Peyer's patch (tissue), 4 donors: Measurements from ENCODE around the gene FAM184A. TPM values are rescaled to one million over a fixed set of nuclear protein-coding genes. Genes with fewer than 3 reads are reported as not detected.

Experiments used
- DNase-seq, 3 donors: peaks; one replicate each; pipeline ENCODE4 v3.0.0-alpha.2; 2017 to 2019
- H3K27ac ChIP-seq, 4 donors: fragments of 200-600 bp; sonication (generic); one replicate each; pipeline ENCODE4 v1.5.1; 2016 to 2019
- H3K27me3 ChIP-seq, 2 donors: fragments of 200-600 bp; sonication (generic); one replicate each; pipeline ENCODE4 v1.5.1; 2019
- H3K36me3 ChIP-seq, 3 donors: fragments of 200-600 bp; sonication (generic); one replicate each; pipeline ENCODE4 v1.5.1; 2016 to 2019
- H3K4me1 ChIP-seq, 4 donors: fragments of 200-600 bp; sonication (generic); one replicate each; pipeline ENCODE4 v1.5.1; 2016 to 2019
- H3K4me3 ChIP-seq, 4 donors: fragments of 200-600 bp; sonication (generic); 1 replicate in 3 of 4; 2 replicates in 1 of 4; pipeline ENCODE4 v1.5.1; 2016 to 2019; ENCODE audit warnings: mild to moderate bottlenecking in 1 of 4
- H3K9me3 ChIP-seq, 4 donors: fragments of 200-600 bp; sonication (generic); one replicate each; pipeline ENCODE4 v1.5.1; 2016 to 2019; ENCODE audit warnings: mild to moderate bottlenecking in 1 of 4
- POLR2A ChIP-seq, 2 donors: fragments of 450-650 bp; IDR thresholded peaks; one replicate each; pipeline ENCODE4 v1.5.1; 2017; ENCODE audit warnings: antibody characterized with exemption in 2 of 2, mild to moderate bottlenecking in 2 of 2, moderate library complexity in 2 of 2
- total RNA-seq, 4 donors: library from RNA; depleted of rRNA; stranded (reverse); fragments of >200 nt; gene quantifications; one replicate each; pipeline ENCODE4 v1.1.0, GENCODE V29; 2016
- TF ChIP-seq, protein P1 (sequence below), 6 experiments: fragments of 450-650 bp in 4 of 6; fragments of 200-600 bp in 2 of 6; sonication (generic) in 1 of 6; IDR thresholded peaks; one replicate each; pipeline ENCODE4 v1.5.1; 2017 to 2019; ENCODE audit warnings: antibody characterized with exemption in 6 of 6, mild to moderate bottlenecking in 3 of 6, moderate library complexity in 1 of 6

Gene FAM184A
- total RNA-seq, 4 donors from 2014 or later = 2.7 to 11.9 (median 8.8) TPM

GRCh38 chr6:119076576-119077390, 1.7 kb downstream of the FAM184A start:
- TF ChIP-seq, protein P1, sequence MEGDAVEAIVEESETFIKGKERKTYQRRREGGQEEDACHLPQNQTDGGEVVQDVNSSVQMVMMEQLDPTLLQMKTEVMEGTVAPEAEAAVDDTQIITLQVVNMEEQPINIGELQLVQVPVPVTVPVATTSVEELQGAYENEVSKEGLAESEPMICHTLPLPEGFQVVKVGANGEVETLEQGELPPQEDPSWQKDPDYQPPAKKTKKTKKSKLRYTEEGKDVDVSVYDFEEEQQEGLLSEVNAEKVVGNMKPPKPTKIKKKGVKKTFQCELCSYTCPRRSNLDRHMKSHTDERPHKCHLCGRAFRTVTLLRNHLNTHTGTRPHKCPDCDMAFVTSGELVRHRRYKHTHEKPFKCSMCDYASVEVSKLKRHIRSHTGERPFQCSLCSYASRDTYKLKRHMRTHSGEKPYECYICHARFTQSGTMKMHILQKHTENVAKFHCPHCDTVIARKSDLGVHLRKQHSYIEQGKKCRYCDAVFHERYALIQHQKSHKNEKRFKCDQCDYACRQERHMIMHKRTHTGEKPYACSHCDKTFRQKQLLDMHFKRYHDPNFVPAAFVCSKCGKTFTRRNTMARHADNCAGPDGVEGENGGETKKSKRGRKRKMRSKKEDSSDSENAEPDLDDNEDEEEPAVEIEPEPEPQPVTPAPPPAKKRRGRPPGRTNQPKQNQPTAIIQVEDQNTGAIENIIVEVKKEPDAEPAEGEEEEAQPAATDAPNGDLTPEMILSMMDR (IDR thresholded peaks at IDR 0.05) = no peak
- TF ChIP-seq POLR2A (IDR thresholded peaks at IDR 0.05) = no peak
- H3K4me3 ChIP-seq = no peak overlapping the region
- no peaks in the 10 kb centered on the region for H3K9me3 ChIP-seq
- H3K36me3 ChIP-seq = no peaks in the 10 kb centered on the region
- H3K27me3 ChIP-seq = no peaks in the 10 kb centered on the region
- no peak for DNase-seq
- no peak overlapping the region for H3K27ac ChIP-seq
- H3K4me1 ChIP-seq = peaks cover 0 to 7% (median 3%) of the 10 kb centered on the region in 4 donors

DNA sequence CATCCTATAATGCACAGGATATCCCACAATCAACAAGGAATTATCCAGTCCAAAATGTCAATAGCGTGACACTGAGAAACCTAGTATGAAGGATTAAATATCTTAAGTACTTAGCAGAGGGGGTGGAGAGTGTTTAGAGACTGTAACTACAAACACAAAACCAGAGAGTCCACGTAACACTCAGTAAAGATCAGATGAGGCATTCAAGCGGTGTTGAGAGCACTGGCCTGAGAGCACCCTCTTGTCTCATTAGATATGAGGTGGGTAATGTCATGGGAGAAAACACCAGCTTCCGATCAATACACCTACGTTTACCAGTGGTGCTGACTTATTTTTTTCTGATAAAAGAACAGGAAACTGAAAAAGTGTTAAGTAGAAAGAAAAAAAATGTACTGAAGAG, 2.3 kb downstream of the FAM184A start:
- Histone ChIP-seq H3K4me1 (peaks cover 0 to 7% (median 3%) of the 10 kb centered on the region in 4 donors), H3K27ac (no peak overlapping the region), H3K4me3 (no peak overlapping the region), H3K27me3 (no peaks in the 10 kb centered on the region), H3K9me3 (no peaks in the 10 kb centered on the region), H3K36me3 (no peaks in the 10 kb centered on the region)
- TF ChIP-seq, protein P1 (IDR thresholded peaks at IDR 0.05) = no peak
- no peak for TF ChIP-seq POLR2A (IDR thresholded peaks at IDR 0.05)
- DNase-seq = no peak

GRCh38 chr6:119075200-119075981, 3.1 kb downstream of the FAM184A start:
- Histone ChIP-seq H3K4me1 (peaks cover 0 to 7% (median 3%) of the 10 kb centered on the region in 4 donors), H3K9me3 (no peaks in the 10 kb centered on the region), H3K27ac (no peak overlapping the region), H3K36me3 (no peaks in the 10 kb centered on the region), H3K4me3 (no peak overlapping the region), H3K27me3 (no peaks in the 10 kb centered on the region)
- no peak for DNase-seq
- TF ChIP-seq POLR2A (IDR thresholded peaks at IDR 0.05) = no peak
- TF ChIP-seq, protein P1 (IDR thresholded peaks at IDR 0.05) = no peak

DNA sequence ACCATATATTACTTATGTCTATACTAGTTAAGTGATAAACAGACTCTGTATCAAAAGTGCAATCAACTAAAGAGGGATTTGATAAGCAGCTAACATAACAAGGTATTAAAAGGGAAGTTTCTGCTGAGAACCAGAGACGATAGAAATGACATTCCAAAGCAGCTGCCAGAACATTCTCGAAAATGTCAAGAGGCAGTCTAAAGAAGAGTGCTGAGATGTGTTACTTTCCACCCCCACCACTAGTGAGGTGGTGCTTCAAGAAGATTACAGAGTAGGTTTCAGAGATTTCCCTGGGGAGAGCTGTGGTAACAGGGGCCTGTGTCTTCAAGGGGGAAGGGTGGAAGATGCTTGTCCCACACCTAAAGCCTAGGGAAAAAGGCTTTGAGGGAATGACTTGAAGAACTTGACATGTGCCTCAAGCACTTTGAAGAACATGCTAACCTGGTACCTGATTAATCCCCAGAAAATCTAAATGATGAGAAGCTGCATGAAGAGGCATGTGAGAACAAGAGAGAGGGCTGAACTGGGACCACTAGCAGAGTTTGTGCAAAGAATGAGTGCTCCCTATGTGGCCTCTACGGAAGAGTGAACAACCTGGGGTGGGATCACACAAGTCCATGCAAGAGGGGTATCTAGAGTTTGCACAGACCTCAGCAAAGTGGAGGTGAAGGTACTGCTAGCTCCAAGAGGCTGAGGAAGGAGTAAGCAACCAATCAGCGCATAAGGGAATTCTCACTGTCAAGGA, 5.0 kb downstream of the FAM184A start:
- Histone ChIP-seq H3K4me1 (no peaks in the 10 kb centered on the region), H3K36me3 (no peaks in the 10 kb centered on the region), H3K27me3 (no peaks in the 10 kb centered on the region), H3K9me3 (no peaks in the 10 kb centered on the region), H3K27ac (no peak overlapping the region), H3K4me3 (no peak overlapping the region)
- no peak for DNase-seq
- TF ChIP-seq, protein P1 (IDR thresholded peaks at IDR 0.05) = no peak
- TF ChIP-seq POLR2A (IDR thresholded peaks at IDR 0.05) = no peak

DNA sequence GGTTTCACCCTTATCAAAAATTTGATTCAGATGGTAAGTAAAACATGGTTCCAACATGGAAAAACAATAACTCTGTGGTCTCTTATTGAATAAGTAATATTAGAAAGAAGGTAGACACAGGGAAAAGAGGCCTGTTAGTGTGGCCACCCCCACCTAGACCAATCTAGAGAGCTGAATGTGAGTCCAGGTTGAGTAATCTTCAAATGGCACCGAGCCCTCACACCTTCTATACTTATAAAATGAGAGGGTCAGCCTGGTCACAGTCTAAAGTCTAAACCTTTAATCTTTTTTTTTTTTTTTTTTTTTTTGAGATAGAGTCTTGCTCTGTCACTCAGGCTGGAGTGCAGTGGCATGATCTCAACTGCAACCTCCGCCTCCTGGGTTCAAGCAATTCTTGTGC, 6.9 kb downstream of the FAM184A start:
- Histone ChIP-seq H3K9me3 (no peaks in the 10 kb centered on the region), H3K4me3 (no peak overlapping the region), H3K4me1 (no peaks in the 10 kb centered on the region), H3K36me3 (no peaks in the 10 kb centered on the region), H3K27me3 (no peaks in the 10 kb centered on the region), H3K27ac (no peak overlapping the region)
- DNase-seq = peak in 1 of 3 donors; percentile 60
- TF ChIP-seq, protein P1 (IDR thresholded peaks at IDR 0.05) = no peak
- TF ChIP-seq POLR2A (IDR thresholded peaks at IDR 0.05) = no peak
